Measurements from ENCODE around the gene SLC51B.
A peak's percentile ranks its signal among the peaks of the same experiment; 100 is the strongest.
"Not testable (repeated sequence)": the region's sequence is repeated elsewhere in the genome, so short reads cannot be mapped to it uniquely, and the experiment has no call there.

The SLC51B gene

DNA sequence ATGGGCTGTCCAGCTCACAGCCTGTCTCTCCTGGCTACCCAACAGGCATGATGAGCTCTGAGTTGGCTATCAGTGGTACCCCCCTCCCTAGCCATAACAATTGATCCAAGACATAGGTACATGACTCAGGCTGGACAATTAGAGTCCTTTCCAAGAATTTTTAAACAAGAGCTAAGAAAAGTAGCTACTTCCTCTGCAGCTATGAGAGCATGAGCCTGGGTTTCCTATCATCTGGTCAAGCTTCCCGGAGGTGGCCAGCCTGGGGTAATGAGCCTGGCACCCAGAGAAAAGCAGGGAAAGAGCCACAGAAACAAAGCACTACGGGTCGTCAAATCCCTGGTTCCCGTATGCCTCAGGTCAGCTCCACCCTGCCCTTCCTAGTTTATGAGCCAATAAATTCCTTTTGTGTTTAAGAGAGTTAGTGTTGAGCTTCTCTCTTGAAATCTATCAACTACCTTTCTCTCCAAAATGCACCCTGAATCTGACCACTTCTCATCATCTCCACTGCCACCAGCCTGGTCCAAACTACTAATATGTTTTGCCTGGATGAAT, 2.3 kb upstream of the SLC51B start:
- no peak for DNase-seq

DNA sequence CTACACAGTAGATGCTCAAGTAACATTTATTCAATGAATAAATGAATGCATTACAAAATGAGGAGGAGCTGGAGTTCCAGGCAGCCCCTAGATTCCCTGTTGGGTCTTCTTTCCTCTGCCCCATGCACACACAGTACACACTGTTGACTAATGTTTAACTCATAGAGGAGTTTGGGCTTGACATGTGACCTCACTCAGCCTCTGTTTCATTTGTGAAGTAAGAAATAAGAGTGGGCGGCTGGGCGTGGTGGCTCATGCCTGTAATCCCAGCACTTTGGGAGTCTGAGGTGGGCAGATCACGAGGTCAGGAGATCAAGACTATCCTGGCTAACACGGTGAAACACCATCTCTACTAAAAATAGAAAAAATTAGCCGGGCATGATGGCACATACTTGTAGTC, 969 bp upstream of the SLC51B start:
- DNase-seq: not testable (repeated sequence)

DNA sequence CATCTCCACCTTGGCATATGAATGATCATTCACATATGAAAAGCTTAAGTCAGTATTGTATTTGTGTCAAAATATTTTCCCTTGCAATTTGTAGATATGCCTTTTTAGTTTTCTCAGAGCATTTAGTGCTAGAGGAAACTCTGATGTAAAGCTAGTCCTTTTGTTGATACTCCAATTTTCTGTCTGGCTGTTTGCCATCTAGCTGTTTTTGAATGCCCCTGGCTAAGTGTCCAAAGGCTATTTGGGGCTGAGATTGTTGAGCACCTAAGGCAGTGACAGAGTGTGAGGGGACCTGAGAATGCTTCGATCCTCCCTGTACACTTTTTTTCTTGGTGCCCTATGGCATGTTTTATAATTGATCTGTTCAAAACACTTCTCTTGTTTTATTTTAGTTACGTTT, 3.1 kb downstream of the SLC51B start:
- no peak for DNase-seq

DNA sequence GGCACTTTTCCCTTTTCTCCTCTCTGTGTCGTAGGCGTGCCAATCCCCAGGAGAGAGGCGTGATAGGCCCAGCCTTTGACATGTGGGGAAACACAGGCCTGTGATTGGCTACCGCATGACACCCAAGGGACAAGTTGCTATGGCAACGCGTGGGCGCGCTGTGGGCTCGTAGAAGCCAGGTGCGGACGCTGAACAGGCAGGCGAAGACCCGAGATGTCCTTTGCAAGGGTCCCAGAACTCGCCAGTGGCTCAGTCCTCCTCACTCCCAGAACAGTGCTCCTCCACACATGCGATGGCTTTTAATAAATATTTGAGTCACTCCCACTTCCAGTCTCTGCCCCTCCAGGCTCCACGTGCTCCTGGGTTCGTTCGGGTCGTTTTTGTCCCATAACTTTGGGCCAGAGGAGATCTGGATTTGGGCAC, 4.2 kb downstream of the SLC51B start:
- DNase-seq: peak; percentile 23 to 27

DNA sequence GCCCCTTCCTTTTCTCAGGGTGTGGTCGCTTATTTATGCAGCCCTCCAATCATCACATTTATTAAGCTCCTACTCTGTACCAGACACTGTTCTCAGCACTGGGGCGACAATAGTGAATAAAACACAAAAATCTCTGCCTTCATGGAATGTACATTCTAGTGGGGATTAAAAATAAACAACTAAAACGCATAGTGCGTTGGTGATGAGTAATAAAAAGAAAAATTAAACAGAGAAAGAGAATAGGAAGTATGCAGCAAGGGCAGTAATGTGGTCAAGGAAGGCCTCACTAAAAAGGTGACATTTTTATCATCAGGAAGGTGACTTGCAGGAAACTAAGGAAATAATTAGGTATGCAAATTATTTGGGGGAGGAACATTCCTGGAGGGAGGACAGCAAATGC, 5.1 kb downstream of the SLC51B start:
- DNase-seq: no peak

DNA sequence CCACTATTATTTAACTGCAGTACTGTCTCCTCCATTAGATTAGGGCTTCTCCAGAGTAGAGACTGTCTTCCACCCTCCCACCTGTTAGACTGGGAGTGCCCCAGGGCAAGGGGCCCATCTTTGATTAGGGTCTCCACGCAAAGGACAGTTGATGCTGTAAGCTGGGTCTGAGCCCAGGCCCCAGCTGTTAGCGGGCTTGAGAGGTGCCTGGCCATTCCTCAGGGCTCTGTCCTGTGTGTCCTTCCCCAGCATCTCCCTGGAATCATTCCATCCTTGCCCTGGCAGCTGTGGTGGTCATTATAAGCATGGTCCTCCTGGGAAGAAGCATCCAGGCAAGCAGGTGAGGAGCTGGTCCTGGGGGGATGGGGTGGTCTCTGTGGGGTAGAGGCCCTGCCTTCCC, 6.1 kb downstream of the SLC51B start:
- no peak for DNase-seq

DNA sequence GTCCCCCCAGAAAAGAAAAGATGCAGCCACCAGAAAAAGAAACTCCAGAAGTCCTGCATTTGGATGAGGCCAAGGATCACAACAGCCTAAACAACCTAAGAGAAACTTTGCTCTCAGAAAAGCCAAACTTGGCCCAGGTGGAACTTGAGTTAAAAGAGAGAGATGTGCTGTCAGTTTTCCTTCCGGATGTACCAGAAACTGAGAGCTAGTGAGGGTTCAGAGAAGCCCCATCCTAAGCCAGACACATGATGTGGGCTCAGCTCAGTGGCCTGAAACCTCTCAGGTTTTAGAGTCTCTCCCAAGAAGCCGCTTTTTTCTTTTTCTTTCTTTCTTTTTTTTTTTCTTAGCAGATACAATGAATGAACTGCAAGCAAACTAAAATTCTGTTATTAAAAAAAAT, 7.8 kb downstream of the SLC51B start:
- no peak for DNase-seq

DNA sequence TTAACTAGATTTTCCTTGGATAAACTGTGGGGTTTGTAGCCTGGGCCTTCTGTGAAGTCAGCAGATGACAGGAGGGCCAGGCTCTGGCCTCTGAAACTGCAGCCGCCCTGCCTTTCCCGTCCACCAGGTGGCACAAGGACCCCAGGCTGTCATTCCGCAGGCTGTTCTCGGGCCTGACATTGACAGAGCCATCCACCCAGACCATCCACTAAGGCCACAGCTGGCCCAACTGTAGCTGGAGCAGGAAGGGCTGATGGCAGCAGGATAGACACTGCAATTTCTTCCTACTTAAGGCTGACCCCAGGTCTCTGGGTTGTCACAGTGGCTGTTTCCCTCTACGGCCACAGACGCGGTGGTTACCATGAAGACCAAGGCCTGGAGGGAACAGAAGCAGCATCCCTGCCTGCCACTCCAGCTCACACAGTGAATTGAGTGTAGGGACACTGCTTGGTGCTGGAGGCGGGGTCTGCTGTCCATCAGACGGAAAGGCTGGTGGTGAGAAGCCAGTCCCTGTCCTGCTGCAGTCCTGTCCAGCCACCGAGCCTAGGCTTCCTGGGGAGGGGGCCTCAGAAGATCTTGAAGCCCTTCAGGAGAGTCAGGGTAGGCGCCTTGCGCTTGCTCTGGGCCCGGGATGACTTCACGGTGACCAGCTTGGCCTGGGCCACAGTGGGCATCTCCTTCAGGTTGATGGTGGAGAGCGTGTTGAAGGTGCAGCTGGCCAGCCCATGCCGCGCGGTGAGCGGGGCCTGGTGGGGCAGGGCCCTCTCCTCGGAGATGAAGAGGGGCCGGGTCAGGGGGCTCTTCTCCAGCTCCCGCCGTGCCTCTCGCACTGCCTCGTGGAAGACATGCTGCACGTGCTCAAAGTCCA, 9.4 kb downstream of the SLC51B start:
- peak; percentile 16 to 29 for DNase-seq

DNA sequence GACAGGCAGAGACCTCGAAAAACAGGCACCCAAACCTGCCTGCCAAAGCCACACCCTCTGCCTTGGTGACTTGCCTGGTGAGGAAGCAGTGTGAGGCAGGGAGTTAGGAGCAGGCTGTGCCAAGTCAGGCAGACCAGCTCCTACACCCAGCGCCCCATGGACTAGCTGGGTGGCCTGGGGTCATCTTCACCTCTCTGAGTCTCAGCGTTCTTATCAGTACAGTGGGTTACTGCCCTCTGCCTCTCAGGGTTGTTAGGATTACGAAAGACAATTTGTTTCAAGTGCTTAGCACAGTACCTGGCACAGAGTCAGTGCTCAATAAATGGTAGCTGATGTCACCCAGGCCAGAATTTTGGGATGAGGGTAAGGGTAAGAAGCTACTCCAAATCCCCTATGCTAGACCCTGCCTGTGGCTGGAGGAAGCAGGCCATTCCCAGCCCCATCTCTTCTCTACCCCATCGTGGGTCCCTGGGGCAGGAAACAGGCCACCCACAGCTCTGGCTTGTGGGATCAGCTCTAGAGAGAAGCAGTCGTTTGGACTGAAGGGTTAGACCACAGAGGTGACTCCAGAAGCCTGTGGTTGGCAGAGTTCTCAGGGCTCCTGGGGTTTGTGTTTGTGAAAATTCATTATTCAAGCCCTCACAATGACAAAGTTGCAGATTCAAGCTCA, 10.1 kb downstream of the SLC51B start:
- DNase-seq: no peak

DNA sequence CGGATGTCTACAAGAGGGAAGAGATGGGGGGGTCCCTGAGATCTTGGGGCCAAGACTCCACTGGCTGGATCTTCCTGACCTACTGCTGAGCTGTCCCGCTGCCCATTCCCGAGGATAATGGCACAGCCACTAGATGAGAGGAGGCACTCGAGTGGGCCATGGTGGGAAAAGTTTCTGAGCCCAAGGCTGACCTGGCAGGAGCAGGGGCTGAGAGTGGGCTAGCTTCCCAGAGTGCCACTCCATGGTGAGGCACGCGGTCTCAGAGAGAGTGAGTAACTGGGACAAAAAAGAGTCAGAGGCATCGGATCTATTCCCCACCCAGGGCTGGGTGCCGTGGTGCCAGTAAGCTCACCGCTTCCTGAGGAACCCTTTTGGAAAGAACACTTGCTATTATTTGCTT, 10.9 kb downstream of the SLC51B start:
- DNase-seq: no peak

DNA sequence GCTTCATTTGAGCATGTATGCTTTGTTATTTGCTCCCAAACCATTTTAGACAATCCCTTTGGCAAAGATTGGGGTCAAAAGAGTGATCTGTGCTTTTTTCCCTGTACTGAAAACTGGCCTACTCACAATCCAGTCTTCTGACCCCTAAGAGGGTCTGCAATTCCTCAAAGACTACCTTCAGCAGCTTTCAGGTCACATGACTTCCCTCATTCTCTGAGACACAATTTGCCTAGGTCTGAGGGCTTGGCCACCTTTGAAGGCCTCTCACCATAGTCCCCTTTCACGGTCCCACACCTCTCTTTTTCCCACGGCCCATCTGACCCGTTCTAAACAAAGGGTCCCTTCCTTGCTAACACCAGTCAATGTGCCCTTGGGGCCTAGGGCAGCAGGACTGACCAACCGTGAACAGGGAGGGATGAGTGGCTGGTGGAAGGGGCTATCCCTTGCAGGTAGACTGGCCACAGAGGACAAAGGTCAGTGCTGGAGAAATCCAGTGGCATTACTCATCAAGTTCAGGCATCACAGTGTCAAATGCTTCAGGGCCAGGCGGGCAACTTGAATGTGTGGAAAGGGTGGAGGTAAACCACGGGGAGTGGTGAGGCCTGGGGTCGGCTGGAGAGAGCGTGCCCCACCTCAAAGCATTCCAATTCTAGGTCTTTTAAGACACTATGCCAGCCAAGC, 11.8 kb downstream of the SLC51B start:
- DNase-seq: no peak

DNA sequence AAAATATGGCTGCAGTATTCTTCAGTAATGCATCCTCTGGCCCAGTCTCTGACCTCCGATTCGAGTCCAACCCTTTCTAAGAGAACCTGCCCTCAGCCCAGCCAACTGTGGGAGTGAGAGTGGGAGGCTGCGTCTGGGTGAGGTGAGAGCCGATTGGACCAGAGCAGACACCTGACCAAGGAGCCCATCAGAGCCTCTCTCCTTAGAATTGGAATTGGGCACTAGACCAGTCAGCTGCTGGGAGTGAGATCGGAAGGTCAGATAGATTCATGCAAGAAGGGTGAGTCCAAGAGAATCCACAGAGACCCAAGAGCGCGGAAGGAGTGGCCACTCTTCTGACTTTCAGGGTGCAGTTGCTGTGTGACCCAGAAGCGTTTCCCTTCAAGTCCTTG, 12.4 kb downstream of the SLC51B start:
- DNase-seq: no peak

DNA sequence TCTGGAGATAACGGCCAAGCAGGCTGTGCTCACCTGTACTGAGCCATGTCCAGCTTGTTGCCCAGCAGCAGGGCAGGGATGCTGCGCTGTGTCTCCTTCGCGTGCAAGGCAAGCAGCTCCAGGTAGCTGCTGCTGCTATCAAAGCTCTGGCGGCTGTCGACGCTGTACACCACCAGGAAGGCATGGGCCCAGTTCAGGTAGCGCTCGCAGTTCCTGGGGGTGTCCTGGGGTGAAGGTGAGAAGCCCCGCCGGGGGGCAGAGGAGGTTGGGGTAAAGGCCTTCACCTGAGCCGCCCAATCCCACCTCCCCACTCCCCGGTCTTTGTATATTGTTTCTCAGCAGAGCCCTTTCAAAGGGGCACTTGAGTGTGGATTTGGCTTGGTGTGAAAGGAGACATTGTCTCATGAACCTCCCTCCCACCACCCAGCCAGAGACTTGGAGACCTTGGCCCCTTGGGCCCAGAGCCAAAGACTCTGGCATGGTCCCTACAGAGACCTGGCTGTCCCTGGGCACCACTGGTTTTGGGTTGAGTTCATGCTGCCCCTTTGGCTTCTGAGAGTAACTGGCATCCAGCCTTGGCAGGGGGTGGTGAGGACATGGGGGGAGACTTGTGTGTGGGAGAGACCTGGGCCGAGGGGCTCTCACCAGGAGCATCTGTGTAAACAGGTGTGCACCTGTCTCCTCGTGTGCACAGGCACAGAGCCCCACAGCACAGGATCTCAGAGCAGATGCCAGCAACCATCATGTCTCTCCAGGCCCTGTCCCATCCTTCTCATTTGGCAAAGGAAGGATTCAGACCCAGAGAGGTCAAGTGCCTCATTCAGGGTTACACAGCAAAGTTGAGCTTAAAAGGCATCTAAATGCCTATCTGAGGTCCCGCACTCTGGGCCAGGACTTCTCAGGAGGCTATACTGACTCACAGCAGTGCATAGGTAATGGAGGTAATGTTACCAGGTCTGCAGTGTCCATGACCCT, 13.5 kb downstream of the SLC51B start:
- no peak for DNase-seq

DNA sequence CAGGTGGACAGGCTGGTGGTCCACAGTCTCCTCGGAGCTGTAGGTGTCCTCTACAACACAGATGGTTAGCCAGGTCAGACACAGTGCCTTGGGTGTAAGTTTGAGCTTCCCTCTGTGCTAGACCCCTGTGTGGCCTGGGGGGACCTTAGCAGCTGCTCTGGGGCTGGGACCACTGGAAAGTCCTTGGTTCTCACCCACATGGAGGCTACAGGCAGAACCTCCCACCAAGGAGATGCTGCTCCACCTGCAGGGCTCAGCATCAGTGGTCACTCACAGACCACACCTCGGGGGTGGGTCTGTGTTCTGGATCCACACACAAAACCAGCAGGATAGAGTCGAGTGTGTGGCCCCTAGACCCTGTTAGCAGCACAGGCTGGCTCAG, 14.2 kb downstream of the SLC51B start:
- no peak for DNase-seq

DNA sequence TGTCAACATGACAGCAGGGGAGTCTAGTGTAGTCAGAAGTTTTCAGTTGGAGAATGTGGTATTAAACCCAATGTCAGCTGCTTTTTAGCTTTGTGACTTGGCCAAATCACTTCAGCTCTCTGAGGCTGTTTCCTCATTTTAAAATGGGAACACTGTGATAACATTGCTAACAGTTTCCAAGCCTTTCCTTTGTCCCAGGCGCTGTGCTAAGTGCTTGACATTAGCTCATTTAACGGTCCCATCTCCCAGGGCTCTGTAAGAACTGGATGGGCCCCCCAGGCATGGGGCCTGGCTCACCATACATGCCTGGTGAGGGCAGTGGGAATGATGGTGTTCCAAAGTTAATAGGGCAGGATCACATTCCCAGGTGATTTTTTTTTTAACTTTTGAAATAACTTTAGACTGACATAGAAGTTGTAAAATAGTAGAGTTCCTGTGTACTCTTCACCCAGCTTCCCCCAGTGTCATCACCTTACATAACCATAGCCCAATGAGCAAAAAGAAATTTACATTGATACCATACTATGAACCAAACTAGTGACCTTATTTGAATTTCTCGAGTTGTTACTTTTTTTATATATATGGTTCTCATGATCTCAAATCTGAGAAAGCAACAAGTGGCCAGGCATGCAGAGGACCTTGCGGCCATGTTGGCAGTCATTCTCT, 14.9 kb downstream of the SLC51B start:
- DNase-seq: no peak

DNA sequence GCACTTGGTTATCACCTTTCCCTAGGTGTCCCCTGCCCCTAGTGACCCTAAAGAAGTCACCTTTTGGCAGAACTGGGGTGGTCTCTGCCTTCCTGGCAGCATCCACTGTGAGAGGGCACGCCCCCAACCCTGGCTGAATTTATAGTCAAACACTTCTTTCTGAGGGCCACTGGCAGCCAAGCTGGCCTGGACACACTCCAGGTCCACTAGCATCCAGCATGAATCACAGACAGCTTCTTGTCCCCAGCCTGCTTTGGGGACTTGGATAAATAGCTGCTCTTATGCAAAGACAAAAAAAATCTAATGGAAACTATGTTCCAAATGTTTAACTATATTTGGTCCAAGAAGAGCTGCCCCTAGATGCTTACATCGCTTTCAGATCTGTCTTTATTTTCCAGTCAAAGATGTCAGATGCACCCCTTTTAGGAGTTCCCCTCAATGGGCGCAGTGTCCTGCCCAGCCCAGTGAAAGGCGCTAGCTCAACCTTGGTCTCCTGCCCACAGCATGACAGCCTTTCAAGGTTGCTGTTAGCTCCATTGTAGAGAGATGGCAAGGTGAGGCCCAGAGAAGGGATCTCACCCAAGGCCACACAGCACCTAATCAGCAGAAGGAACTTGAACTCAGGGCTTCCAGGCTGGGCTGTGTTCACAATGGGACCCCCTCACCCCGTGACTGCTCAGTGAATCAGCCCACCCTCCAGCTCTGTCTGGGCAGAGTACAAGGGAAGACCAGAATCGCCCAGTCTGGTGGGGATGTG, 15.6 kb downstream of the SLC51B start:
- DNase-seq: no peak

DNA sequence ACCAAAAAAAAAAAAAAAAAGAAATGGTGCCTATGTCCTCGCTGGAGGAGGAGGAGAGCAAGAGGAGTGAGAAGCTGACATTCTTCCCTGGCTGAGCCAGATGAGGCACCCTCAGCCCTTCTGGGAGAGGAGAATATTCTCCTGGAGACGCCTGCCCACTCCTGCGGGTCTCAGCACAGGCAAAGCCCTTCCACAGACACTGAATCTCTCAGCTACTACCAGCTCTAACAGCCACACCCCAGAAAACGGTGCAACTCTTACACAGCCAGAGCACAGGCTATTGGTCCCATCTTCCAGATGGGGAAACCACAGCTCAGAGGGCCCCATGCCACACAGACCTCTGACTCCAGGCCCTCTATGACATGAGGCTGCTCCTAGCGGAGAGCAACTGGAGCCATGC, 16.9 kb downstream of the SLC51B start:
- no peak for DNase-seq

DNA sequence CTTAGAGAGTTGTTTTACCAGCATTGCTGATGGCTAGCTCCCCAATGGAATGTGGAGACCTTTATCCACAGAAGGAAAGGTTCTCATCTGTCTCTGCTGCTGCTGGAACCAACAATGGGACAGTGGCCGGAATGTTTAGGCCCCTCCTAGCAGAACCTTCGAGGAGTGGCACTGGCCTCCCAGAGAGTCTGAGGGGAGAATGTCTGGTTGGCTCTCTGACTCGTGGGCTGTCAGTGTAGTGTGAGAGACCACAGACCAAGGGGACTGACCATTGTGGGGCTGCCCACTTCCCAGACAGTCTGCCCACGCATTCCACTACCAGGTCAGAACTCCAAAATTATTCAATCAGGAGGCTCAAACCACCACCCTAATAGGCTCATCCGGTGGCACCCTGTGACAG, 17.5 kb downstream of the SLC51B start:
- no peak for DNase-seq

DNA sequence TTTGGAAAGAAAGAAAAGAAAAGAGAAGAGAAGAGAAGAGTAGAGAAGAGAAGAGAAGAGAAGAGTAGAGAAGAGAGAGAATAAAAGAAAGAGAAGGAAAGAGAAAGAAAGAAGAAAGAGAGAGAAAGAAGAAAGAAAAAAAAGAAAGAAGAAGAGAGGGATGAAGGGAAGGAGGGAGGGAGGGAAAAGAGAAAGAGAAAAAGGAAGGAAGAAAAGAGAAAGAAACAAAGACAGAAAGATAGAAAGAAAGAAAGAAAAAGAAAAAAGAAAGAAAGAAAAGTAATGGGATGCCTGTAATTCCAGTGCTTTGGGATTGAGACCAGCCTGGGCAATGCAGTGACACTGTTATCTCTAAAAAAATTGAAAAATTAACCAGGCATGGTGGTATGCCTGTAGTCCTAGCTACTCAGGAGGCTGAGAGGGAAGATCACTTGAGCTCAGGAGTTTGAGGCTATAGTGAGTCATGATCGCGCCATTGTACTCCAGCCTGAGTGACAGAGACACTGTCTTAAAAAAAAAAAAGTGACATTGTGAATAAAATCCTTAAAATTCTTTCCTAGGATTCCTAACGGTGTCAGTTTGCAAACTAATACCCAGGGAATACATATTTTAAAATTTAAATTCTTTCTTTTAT, 20.9 kb downstream of the SLC51B start:
- no peak for DNase-seq

DNA sequence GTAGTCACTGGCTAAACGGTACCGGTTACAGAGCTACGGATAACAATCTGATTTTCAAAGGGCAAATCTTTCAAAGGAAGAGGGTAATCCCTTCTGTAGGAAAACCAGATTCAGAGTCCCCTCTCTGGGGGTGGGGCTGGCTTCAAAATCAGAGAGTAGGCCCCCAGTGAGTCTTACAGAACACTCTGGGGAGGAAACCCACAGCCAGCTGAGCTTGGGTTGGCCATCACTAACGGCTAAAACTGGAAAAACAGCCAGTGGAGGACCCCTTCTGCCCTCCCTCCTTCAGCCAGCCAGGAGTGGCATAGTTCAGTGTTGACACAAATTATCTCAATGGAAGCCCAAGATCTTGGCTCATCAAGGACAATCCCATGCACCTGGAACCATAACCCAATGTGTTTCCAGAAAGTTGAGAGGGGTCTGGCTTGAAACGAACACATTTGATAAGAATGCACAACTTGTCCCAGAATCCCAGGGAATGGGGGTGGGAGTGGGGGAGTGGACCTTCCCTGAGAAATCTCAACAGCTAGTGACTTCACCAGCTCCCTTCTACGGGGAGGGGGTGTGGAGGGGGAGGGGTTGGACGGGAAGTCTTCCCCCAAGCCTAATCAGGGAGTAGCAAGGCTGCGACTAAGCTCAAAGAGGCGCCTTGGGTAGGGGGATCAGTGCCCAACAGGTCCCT, 21.6 kb downstream of the SLC51B start:
- DNase-seq: no peak

Measured in bone marrow (tissue), 2 donors.